K562 (cell line): ENCODE measurements around the gene PTPN14. TPM values are rescaled to one million over a fixed set of nuclear protein-coding genes. Genes with fewer than 3 reads are reported as not detected.

ENCODE experiments used
- ATAC-seq: fragments of 200-7000 bp; cut with Tn5 transposase; 3 replicates; pipeline ENCODE4 v1.9.1; 2020; ENCODE audit warnings: moderate library complexity
- BruUV-seq: library from RNA; stranded (reverse); fragments of 400-500 nt; replicated peaks from 2 replicates; lab custom pipeline; 2021; lab: Mats Ljungman, UMichigan
- CTCF ChIA-PET: fragments of 300-600 bp; formaldehyde crosslinking; extraction: SDS; loops from one replicate; lab custom pipeline; 2021; ENCODE audit warnings: low intra/inter-chr PET ratio; lab: Yijun Ruan, JAX
- POLR2A ChIA-PET: fragments of 300-600, 350-650 bp; sonication (Branson Sonifier 250); formaldehyde crosslinking; extraction: SDS; loops from one replicate; lab custom pipeline; 2021; ENCODE audit warnings: antibody characterized with exemption, inconsistent platforms; lab: Yijun Ruan, JAX
- DNase-seq, 4 experiments: peaks; one replicate each; pipeline versions ENCODE4 v3.0.0 to v3.0.0-alpha.2; 2011 to 2018; ENCODE audit warnings: low spot score in 3 of 4, mixed read lengths in 3 of 4; ENCODE audit errors: extremely low read depth in 1 of 4
- FAIRE-seq: peaks from 2 replicates; lab custom pipeline; 2011; peaks lifted over from hg19 to GRCh38; lab: Jason Lieb, UNC
- H2AFZ ChIP-seq: 2 replicates; pipeline ENCODE4 v1.6.0; 2011; ENCODE audit warnings: low read depth, low read length, control low read depth, inconsistent platforms
- H3K27ac ChIP-seq: fragments of 200-600 bp; 3 replicates; pipeline ENCODE4 v1.8.0; 2011; ENCODE audit warnings: low read depth, mild to moderate bottlenecking, control low read depth, inconsistent platforms, low read length, moderate library complexity, mixed read lengths; ENCODE audit errors: extremely low read depth
- H3K27me3 ChIP-seq, 2 experiments: fragments of 300-600 bp in 1 of 2; 2 replicates in 1 of 2; 3 replicates in 1 of 2; pipeline versions ENCODE4 v1.6.0 to v1.8.0; 2011; ENCODE audit warnings: inconsistent platforms in 2 of 2, low read length in 2 of 2, mild to moderate bottlenecking in 1 of 2, mixed read lengths in 1 of 2, moderate library complexity in 1 of 2; ENCODE audit not compliant: control insufficient read depth in 2 of 2, insufficient read depth in 2 of 2
- H3K36me3 ChIP-seq: fragments of 300-600 bp; 3 replicates; pipeline ENCODE4 v1.8.0; 2011; ENCODE audit warnings: mild to moderate bottlenecking, low read length, inconsistent platforms; ENCODE audit not compliant: control insufficient read depth, insufficient read depth
- H3K4me1 ChIP-seq, 2 experiments: fragments of 200-600 bp in 1 of 2; replicated peaks in 1 of 2; 2 replicates in 1 of 2; 3 replicates in 1 of 2; pipeline versions ENCODE4 v1.5.1 to v1.8.0; 2011; ENCODE audit warnings: inconsistent platforms in 2 of 2, low read length in 2 of 2, mild to moderate bottlenecking in 1 of 2, mixed read lengths in 1 of 2, moderate library complexity in 1 of 2; ENCODE audit not compliant: control insufficient read depth in 2 of 2, insufficient read depth in 2 of 2
- H3K4me2 ChIP-seq: 2 replicates; pipeline ENCODE4 v1.6.1; 2011; ENCODE audit warnings: low read length, control low read depth, inconsistent platforms, mixed read lengths; ENCODE audit not compliant: insufficient read depth
- H3K4me3 ChIP-seq: fragments of 200-600 bp; sonication (generic), shearing (Covaris generic); 2 replicates; pipeline ENCODE4 v1.5.1; 2016; ENCODE audit warnings: control low read depth, inconsistent platforms
- H3K79me2 ChIP-seq: fragments of 200-600 bp; 3 replicates; pipeline ENCODE4 v1.8.0; 2011; ENCODE audit warnings: low read length, inconsistent platforms; ENCODE audit not compliant: control insufficient read depth, insufficient read depth
- H3K9ac ChIP-seq, 2 experiments: 2 replicates each; pipeline versions ENCODE4 v1.6.0 to v1.6.1; 2011; ENCODE audit warnings: low read depth in 2 of 2, low read length in 2 of 2, control low read depth in 1 of 2, inconsistent platforms in 1 of 2, mild to moderate bottlenecking in 1 of 2, mixed read lengths in 1 of 2; ENCODE audit not compliant: insufficient read depth in 1 of 2
- H3K9me1 ChIP-seq: one replicate; pipeline ENCODE4 v1.6.0; 2011; ENCODE audit warnings: inconsistent platforms, mild to moderate bottlenecking, low read length, moderate library complexity; ENCODE audit not compliant: control insufficient read depth, insufficient read depth
- H3K9me3 ChIP-seq: replicated peaks from 2 replicates; pipeline ENCODE4 v1.5.1; 2011; ENCODE audit warnings: low read depth, low read length, inconsistent platforms; ENCODE audit not compliant: control insufficient read depth, insufficient read depth
- H4K20me1 ChIP-seq: replicated peaks from 2 replicates; pipeline ENCODE4 v1.6.1; 2011; ENCODE audit warnings: low read length, inconsistent platforms, mixed read lengths; ENCODE audit not compliant: control insufficient read depth, insufficient read depth
- RAD21 ChIP-seq, 2 experiments: fragments of 250-450 bp in 1 of 2; fragments of 450-650 bp in 1 of 2; sonication (Bioruptor Pico) in 1 of 2; formaldehyde crosslinking in 1 of 2; IDR thresholded peaks in 1 of 2; conservative IDR thresholded peaks in 1 of 2; 2 replicates each; pipeline versions ENCODE4 v1.4.0 to v1.8.0; 2020 to 2022; ENCODE audit warnings: mild to moderate bottlenecking in 2 of 2, moderate library complexity in 1 of 2
- WGBS: fragments of 100-300 bp; shearing (Covaris generic); methylation state at CpG from one replicate; pipeline ENCODE4 v1.1.6; 2016; ENCODE audit warnings: low coverage, mixed read lengths; ENCODE audit not compliant: insufficient coverage; ENCODE audit errors: missing lambda C conversion rate; 5-methylcytosine and 5-hydroxymethylcytosine counted together
- in situ Hi-C: fragments of 300-500 bp; cut with MboI; formaldehyde crosslinking; loops from 4 replicates; pipeline ENCODE4 v1.15.0; 2018; ENCODE audit warnings: inconsistent platforms, mixed read lengths
- intact Hi-C: fragments of 100-400 bp; cut with micrococcal nuclease; formaldehyde crosslinking; loops from 2 replicates; pipeline ENCODE4 v1.14.2; 2022
- polyA plus RNA-seq, 8 experiments: library from polyadenylated mRNA; depleted of rRNA in 4 of 8; stranded (reverse) in 5 of 8; unstranded in 3 of 8; fragments of >200 nt; fragmentation: Nextera tagmentation in 2 of 8; fragmentation: Illumina TruSeq in 1 of 8; extraction: Ambion mirVana in 2 of 8; extraction: Trizol in 1 of 8; gene quantifications; 2 replicates each; pipeline versions ENCODE4 v1.2.1 to v1.2.3, GENCODE V29; 2011 to 2014; ENCODE audit warnings: inconsistent platforms in 1 of 8, missing spikeins in 1 of 8
- total RNA-seq, 7 experiments: library from RNA; depleted of rRNA in 6 of 7; stranded (reverse); fragments of >200 nt in 6 of 7; fragmentation: Illumina TruSeq in 2 of 7; extraction: Trizol in 2 of 7; gene quantifications; 2 replicates each; pipeline versions ENCODE4 v1.2.1 to v1.2.3, GENCODE V29; 2011 to 2021; ENCODE audit warnings: low replicate concordance in 1 of 7
- TF ChIP-seq, protein P1 (sequence below): fragments of 450-650 bp; formaldehyde crosslinking; IDR thresholded peaks from 2 replicates; pipeline ENCODE4 v1.4.0; 2020; ENCODE audit warnings: mild to moderate bottlenecking
- TF ChIP-seq, protein P2 (sequence below), 3 experiments: IDR thresholded peaks in 2 of 3; conservative IDR thresholded peaks in 1 of 3; 2 replicates each; pipeline ENCODE4 v1.5.1; 2011 to 2012; ENCODE audit warnings: low read length in 3 of 3, mild to moderate bottlenecking in 3 of 3, control low read depth in 2 of 3, improper control_type of control experiment in 1 of 3, inconsistent platforms in 1 of 3, low read depth in 1 of 3, mixed read lengths in 1 of 3, moderate library complexity in 1 of 3; ENCODE audit not compliant: insufficient read depth in 2 of 3

The PTPN14 gene
- total and polyA plus RNA-seq, 9 of the 15 experiments (the other 6 are each of a cell fraction or from before 2014, with no cell fraction given) = 0.01 to 0.29 (median 0.04) TPM; not detected in 6

GRCh38 chr1:214341932-214342331, 209.5 kb downstream of the PTPN14 start:
- TF ChIP-seq, protein P1, sequence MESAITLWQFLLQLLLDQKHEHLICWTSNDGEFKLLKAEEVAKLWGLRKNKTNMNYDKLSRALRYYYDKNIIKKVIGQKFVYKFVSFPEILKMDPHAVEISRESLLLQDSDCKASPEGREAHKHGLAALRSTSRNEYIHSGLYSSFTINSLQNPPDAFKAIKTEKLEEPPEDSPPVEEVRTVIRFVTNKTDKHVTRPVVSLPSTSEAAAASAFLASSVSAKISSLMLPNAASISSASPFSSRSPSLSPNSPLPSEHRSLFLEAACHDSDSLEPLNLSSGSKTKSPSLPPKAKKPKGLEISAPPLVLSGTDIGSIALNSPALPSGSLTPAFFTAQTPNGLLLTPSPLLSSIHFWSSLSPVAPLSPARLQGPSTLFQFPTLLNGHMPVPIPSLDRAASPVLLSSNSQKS (CRISPR knock-in tag) = no peak
- TF ChIP-seq, protein P2, sequence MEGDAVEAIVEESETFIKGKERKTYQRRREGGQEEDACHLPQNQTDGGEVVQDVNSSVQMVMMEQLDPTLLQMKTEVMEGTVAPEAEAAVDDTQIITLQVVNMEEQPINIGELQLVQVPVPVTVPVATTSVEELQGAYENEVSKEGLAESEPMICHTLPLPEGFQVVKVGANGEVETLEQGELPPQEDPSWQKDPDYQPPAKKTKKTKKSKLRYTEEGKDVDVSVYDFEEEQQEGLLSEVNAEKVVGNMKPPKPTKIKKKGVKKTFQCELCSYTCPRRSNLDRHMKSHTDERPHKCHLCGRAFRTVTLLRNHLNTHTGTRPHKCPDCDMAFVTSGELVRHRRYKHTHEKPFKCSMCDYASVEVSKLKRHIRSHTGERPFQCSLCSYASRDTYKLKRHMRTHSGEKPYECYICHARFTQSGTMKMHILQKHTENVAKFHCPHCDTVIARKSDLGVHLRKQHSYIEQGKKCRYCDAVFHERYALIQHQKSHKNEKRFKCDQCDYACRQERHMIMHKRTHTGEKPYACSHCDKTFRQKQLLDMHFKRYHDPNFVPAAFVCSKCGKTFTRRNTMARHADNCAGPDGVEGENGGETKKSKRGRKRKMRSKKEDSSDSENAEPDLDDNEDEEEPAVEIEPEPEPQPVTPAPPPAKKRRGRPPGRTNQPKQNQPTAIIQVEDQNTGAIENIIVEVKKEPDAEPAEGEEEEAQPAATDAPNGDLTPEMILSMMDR (IDR thresholded peaks at IDR 0.05 in 2 of 3, conservative IDR thresholded peaks at IDR 0.05 in 1 of 3; ENCODE audit: insufficient read depth in 2 of 3, low read depth in 1 of 3, low read length in 3 of 3) = peak in 2 of 3 experiments; percentile 24 to 28; a peak in 1 of 6 replicates
- TF ChIP-seq RAD21 (CRISPR knock-in tag; conservative IDR thresholded peaks at IDR 0.05 in 1 of 2, IDR thresholded peaks at IDR 0.05 in 1 of 2) = peak in 1 of 2 experiments; percentile 35; a peak in 2 of 4 replicates
- Histone ChIP-seq H3K79me2 (no peaks in the 10 kb centered on the region), H3K9me3 (peaks cover 6% of the 10 kb centered on the region; the same call in 1 of the 2 replicates), H3K27me3 (no peaks in the 10 kb centered on the region), H2AFZ (no peak overlapping the region), H3K36me3 (no peaks in the 10 kb centered on the region), H3K27ac (no peak overlapping the region), H3K4me2 (no peak overlapping the region), H4K20me1 (no peaks in the 10 kb centered on the region), H3K9ac (no peak overlapping the region), H3K4me1 (no peaks in the 10 kb centered on the region), H3K4me3 (no peak overlapping the region), H3K9me1 (no peaks in the 10 kb centered on the region)
- ATAC-seq (peak; percentile 49; the same call in 1 of the 3 replicates), FAIRE-seq (no peak), DNase-seq (no peak)
- intact Hi-C loops = no loop called here
- CTCF ChIA-PET = no interaction called here
- 29% methylated on average over 3 of the region's 3 CpGs for WGBS
- BruUV-seq = no TSS peak
- POLR2A ChIA-PET = no interaction called here
- in situ Hi-C loops = no loop called here
